ENCODE results near the gene BLNK. TPM values are rescaled to one million over a fixed set of nuclear protein-coding genes. Genes with fewer than 3 reads are reported as not detected.

Gene BLNK
- total and polyA plus RNA-seq, 2 donors (not counting 1 experiment from before 2014, with no cell fraction given) = 0.33 TPM; not detected in 1

DNA sequence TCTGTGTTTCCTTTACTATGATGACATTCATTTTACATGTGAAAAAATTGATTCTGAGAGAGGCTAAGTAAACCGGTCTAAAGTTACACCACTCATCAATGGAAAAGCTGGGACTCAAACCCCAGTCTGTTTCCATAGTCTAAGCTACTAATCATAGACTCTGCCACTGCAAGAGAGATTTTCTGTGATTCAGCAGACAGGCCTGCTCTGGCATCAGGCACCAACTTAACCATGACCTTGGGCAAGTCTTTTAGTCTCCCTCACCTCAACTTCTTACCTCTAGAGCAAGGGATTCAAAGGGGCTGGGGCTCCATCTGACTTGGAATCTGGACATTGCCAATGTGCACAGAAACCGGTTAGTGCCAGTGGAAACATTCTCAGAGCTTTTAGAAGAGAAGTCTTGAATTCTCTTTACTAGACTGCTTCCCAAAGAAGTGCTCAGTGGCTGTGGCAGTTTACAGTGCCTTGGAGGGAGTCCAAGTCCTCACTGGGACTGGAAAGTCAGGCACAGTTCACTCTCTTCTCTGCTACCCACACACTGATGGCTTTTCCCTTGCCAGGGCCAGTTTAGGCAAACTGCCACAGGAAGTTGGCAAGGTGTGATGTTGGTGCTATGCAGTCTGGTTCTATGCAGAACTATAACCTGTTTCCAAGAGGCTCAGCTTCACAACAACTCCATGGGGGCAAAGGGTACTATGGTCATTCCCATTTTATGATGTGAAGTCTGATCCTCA, 4.5 kb upstream of the BLNK start:
- no peak overlapping the region for H3K4me3 ChIP-seq (replicated peaks in 1 of 4; ENCODE audit: control extremely low read depth in 1 of 4, insufficient read depth in 1 of 4, low read depth in 3 of 4, low read length in 4 of 4)

DNA sequence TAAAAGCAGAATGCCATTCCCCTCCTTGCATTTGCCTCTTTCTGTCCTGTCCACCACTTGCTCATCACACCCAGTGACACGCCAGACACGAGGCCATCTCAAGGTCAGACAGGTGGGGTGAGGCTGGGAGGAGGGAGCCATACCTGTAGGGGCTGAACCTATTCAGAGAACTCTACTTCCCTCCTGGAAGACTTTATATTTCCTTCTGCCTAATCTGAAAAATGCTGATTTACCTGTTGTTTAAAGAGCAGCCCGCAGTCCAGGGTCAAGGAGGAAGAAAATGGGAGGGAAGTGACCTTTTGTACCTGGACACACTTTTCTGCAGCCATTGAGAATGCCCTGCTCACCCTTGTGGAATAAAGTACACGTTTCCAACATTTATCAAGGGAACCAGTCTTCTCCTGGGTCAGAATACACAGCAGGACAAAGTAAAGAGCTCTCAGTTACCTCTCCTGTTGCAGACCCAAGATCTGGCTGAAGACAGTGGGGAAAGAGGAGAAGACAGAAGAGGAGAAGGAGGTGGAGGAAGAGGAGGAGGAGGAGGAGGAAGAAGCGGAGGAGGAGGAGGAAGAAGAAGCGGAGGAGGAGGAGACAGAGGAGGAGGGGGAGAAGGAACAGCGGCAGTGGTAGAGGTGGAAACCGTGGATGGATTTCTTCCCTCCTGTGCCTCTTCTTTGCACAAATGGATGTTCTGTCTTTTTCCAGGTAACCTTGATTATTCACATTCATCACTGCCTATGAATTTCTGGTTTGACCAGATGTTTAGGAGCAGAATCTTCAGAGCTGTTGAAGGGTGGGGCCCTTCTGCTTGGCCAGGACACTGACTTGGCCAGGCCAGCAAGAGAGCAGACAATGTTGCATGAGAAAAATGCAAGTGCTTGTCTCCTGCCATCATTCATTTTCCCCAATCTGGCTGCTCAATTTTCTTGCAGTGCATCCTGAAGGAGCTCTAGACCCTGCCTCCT, 1.2 kb upstream of the BLNK start:
- no peak for DNase-seq (ENCODE audit: low read depth in 2 of 2)
- TF ChIP-seq EZH2 (IDR thresholded peaks at IDR 0.05; ENCODE audit: low read length, missing control alignments) = no peak
- TF ChIP-seq, protein P1, sequence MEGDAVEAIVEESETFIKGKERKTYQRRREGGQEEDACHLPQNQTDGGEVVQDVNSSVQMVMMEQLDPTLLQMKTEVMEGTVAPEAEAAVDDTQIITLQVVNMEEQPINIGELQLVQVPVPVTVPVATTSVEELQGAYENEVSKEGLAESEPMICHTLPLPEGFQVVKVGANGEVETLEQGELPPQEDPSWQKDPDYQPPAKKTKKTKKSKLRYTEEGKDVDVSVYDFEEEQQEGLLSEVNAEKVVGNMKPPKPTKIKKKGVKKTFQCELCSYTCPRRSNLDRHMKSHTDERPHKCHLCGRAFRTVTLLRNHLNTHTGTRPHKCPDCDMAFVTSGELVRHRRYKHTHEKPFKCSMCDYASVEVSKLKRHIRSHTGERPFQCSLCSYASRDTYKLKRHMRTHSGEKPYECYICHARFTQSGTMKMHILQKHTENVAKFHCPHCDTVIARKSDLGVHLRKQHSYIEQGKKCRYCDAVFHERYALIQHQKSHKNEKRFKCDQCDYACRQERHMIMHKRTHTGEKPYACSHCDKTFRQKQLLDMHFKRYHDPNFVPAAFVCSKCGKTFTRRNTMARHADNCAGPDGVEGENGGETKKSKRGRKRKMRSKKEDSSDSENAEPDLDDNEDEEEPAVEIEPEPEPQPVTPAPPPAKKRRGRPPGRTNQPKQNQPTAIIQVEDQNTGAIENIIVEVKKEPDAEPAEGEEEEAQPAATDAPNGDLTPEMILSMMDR (conservative IDR thresholded peaks at IDR 0.05 in 1 of 2, IDR thresholded peaks at IDR 0.05 in 1 of 2; ENCODE audit: low read depth in 1 of 2, low read length in 2 of 2) = no peak

More for the DNA sequence above, 4.5 kb upstream of the BLNK start:
- no peaks in the 10 kb centered on the region for H3K79me2 ChIP-seq (ENCODE audit: control insufficient read depth, insufficient read depth, low read length)
- DNase-seq (ENCODE audit: low read depth in 2 of 2) = no peak
- no peak overlapping the region for H2AFZ ChIP-seq (ENCODE audit: low read length)
- no peaks in the 10 kb centered on the region for H3K9me3 ChIP-seq (ENCODE audit: control insufficient read depth, insufficient read depth, low read depth, low read length)
- no peak overlapping the region for H3K27ac ChIP-seq (ENCODE audit: insufficient read depth, low read length)
- no peaks in the 10 kb centered on the region for H3K27me3 ChIP-seq (ENCODE audit: control insufficient read depth, insufficient read depth, low read length)
- no peak overlapping the region for H3K9ac ChIP-seq (ENCODE audit: insufficient read depth, low read length)
- H4K20me1 ChIP-seq (ENCODE audit: control insufficient read depth, extremely low read depth, insufficient read depth, low read length) = no peaks in the 10 kb centered on the region
- H3K4me1 ChIP-seq (ENCODE audit: control insufficient read depth, extremely low read depth, insufficient read depth, low read length) = no peaks in the 10 kb centered on the region
- TF ChIP-seq, protein P1 (conservative IDR thresholded peaks at IDR 0.05 in 1 of 2, IDR thresholded peaks at IDR 0.05 in 1 of 2; ENCODE audit: low read depth in 1 of 2, low read length in 2 of 2) = no peak
- TF ChIP-seq EZH2 (IDR thresholded peaks at IDR 0.05; ENCODE audit: low read length, missing control alignments) = no peak
- no peak overlapping the region for H3K4me2 ChIP-seq (ENCODE audit: extremely low read depth, insufficient read depth, low read length)
- no peaks in the 10 kb centered on the region for H3K36me3 ChIP-seq (ENCODE audit: control insufficient read depth, insufficient read depth, low read length)

DNA sequence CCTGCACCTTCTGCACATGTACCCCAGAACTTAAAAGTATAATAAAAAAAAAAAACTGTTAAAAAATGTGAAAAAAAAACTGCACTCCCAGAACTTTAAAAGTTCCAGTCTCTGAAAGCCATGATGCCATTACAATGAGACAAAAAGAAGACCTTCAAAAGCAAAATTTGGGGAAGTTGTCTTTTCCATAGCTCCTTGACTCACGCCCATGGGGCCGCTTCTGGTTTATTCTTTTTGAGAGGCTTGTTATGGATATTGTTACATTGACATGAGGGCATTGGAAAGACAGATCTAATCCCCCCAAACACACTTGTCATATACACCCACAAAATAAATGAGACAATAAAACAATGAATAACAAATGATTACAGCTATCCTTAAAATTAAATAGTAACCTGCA, 798 bp downstream of the BLNK start:
- no peak for DNase-seq (ENCODE audit: low read depth in 2 of 2)
- Histone ChIP-seq H3K4me2 (ENCODE audit: extremely low read depth, insufficient read depth, low read length) (no peak overlapping the region), H3K9me3 (ENCODE audit: control insufficient read depth, insufficient read depth, low read depth, low read length) (no peaks in the 10 kb centered on the region), H4K20me1 (ENCODE audit: control insufficient read depth, extremely low read depth, insufficient read depth, low read length) (no peaks in the 10 kb centered on the region), H3K4me3 (replicated peaks in 1 of 4; ENCODE audit: control extremely low read depth in 1 of 4, insufficient read depth in 1 of 4, low read depth in 3 of 4, low read length in 4 of 4) (peak overlapping the region in 2 of 4 experiments; percentile 23 to 46), H2AFZ (ENCODE audit: low read length) (no peak overlapping the region), H3K27me3 (ENCODE audit: control insufficient read depth, insufficient read depth, low read length) (no peaks in the 10 kb centered on the region), H3K36me3 (ENCODE audit: control insufficient read depth, insufficient read depth, low read length) (no peaks in the 10 kb centered on the region), H3K9ac (ENCODE audit: insufficient read depth, low read length) (no peak overlapping the region), H3K27ac (ENCODE audit: insufficient read depth, low read length) (no peak overlapping the region), H3K79me2 (ENCODE audit: control insufficient read depth, insufficient read depth, low read length) (no peaks in the 10 kb centered on the region), H3K4me1 (ENCODE audit: control insufficient read depth, extremely low read depth, insufficient read depth, low read length) (no peaks in the 10 kb centered on the region)
- TF ChIP-seq, protein P1 (conservative IDR thresholded peaks at IDR 0.05 in 1 of 2, IDR thresholded peaks at IDR 0.05 in 1 of 2; ENCODE audit: low read depth in 1 of 2, low read length in 2 of 2) = no peak
- no peak for TF ChIP-seq EZH2 (IDR thresholded peaks at IDR 0.05; ENCODE audit: low read length, missing control alignments)

More for the DNA sequence above, 1.2 kb upstream of the BLNK start:
- Histone ChIP-seq H2AFZ (ENCODE audit: low read length) (no peak overlapping the region), H3K27ac (ENCODE audit: insufficient read depth, low read length) (no peak overlapping the region), H3K4me2 (ENCODE audit: extremely low read depth, insufficient read depth, low read length) (no peak overlapping the region), H4K20me1 (ENCODE audit: control insufficient read depth, extremely low read depth, insufficient read depth, low read length) (no peaks in the 10 kb centered on the region), H3K9ac (ENCODE audit: insufficient read depth, low read length) (no peak overlapping the region), H3K27me3 (ENCODE audit: control insufficient read depth, insufficient read depth, low read length) (no peaks in the 10 kb centered on the region), H3K79me2 (ENCODE audit: control insufficient read depth, insufficient read depth, low read length) (no peaks in the 10 kb centered on the region), H3K9me3 (ENCODE audit: control insufficient read depth, insufficient read depth, low read depth, low read length) (no peaks in the 10 kb centered on the region), H3K36me3 (ENCODE audit: control insufficient read depth, insufficient read depth, low read length) (no peaks in the 10 kb centered on the region), H3K4me1 (ENCODE audit: control insufficient read depth, extremely low read depth, insufficient read depth, low read length) (no peaks in the 10 kb centered on the region), H3K4me3 (replicated peaks in 1 of 4; ENCODE audit: control extremely low read depth in 1 of 4, insufficient read depth in 1 of 4, low read depth in 3 of 4, low read length in 4 of 4) (no peak overlapping the region)

Measured in fibroblast of lung (primary cell).